SK-N-SH (cell line): ENCODE results near the gene MAPKAP1. TPM values are rescaled to one million over a fixed set of nuclear protein-coding genes. Genes with fewer than 3 reads are reported as not detected.

Experiments
- CTCF ChIA-PET: fragments of 300-600, 350-600 bp; formaldehyde crosslinking; extraction: SDS; loops from one replicate; lab custom pipeline; 2021; lab: Yijun Ruan, JAX
- POLR2A ChIA-PET: fragments of 350-600 bp; sonication (Branson Sonifier 250); formaldehyde crosslinking; extraction: SDS; loops from one replicate; lab custom pipeline; 2020; ENCODE audit warnings: antibody characterized with exemption, inconsistent platforms; lab: Yijun Ruan, JAX
- DNase-seq: peaks from one replicate; pipeline ENCODE4 v3.0.0; 2012
- H2AFZ ChIP-seq: fragments of 200-600 bp; sonication (generic); 2 replicates; pipeline ENCODE4 v1.8.1; 2016; ENCODE audit warnings: antibody characterized with exemption, mild to moderate bottlenecking, low read depth
- H3F3A ChIP-seq: fragments of 200-600 bp; sonication (generic); replicated peaks from 2 replicates; pipeline ENCODE3; 2016; ENCODE audit warnings: antibody characterized with exemption, mild to moderate bottlenecking; ENCODE audit not compliant: insufficient read depth
- H3K27ac ChIP-seq, 2 experiments: fragments of 200-500 bp in 1 of 2; fragments of 200-600 bp in 1 of 2; sonication (Bioruptor generic) in 1 of 2; sonication (generic), shearing (Covaris generic) in 1 of 2; 2 replicates each; pipeline versions ENCODE4 v1.5.1 to v1.6.1; 2014 to 2016; ENCODE audit warnings: low read depth in 2 of 2, inconsistent platforms in 1 of 2, low read length in 1 of 2, mild to moderate bottlenecking in 1 of 2, mixed read lengths in 1 of 2
- H3K27me3 ChIP-seq: fragments of 200-600 bp; sonication (generic), shearing (Covaris generic); 2 replicates; pipeline ENCODE4 v1.6.1; 2016; ENCODE audit warnings: mixed run types; ENCODE audit not compliant: insufficient read depth
- H3K36me3 ChIP-seq, 2 experiments: fragments of 200-500 bp in 1 of 2; fragments of 200-600 bp in 1 of 2; sonication (Bioruptor generic) in 1 of 2; sonication (generic) in 1 of 2; replicated peaks in 1 of 2; 2 replicates each; pipeline versions ENCODE3 to v1.5.1; 2014 to 2016; ENCODE audit warnings: low read length in 1 of 2, mild to moderate bottlenecking in 1 of 2; ENCODE audit not compliant: insufficient read depth in 2 of 2, control insufficient read depth in 1 of 2
- H3K4me1 ChIP-seq, 2 experiments: fragments of 200-500 bp in 1 of 2; fragments of 200-600 bp in 1 of 2; sonication (Bioruptor generic) in 1 of 2; sonication (generic), shearing (Covaris generic) in 1 of 2; 2 replicates each; pipeline versions ENCODE4 v1.5.1 to v1.6.1; 2014 to 2016; ENCODE audit warnings: low read depth in 1 of 2, low read length in 1 of 2, mixed run types in 1 of 2; ENCODE audit not compliant: insufficient read depth in 2 of 2, control insufficient read depth in 1 of 2
- H3K4me2 ChIP-seq: fragments of 200-600 bp; sonication (generic), shearing (Covaris generic); 2 replicates; pipeline ENCODE4 v1.6.1; 2017; ENCODE audit warnings: mixed run types
- H3K4me3 ChIP-seq, 2 experiments: fragments of 200-500 bp in 1 of 2; fragments of 200-600 bp in 1 of 2; sonication (Bioruptor generic) in 1 of 2; sonication (generic), shearing (Covaris generic) in 1 of 2; 2 replicates each; pipeline versions ENCODE4 v1.5.1 to v1.8.1; 2014 to 2016; ENCODE audit warnings: low read depth in 2 of 2, inconsistent platforms in 1 of 2, low read length in 1 of 2, mild to moderate bottlenecking in 1 of 2, mixed read lengths in 1 of 2, moderate library complexity in 1 of 2
- H3K79me2 ChIP-seq: fragments of 200-600 bp; sonication (generic); 2 replicates; pipeline ENCODE4 v1.8.1; 2017; ENCODE audit warnings: mild to moderate bottlenecking; ENCODE audit not compliant: insufficient read depth
- H3K9ac ChIP-seq: fragments of 200-600 bp; sonication (generic); 2 replicates; pipeline ENCODE4 v1.6.1; 2017; ENCODE audit warnings: mixed run types
- H3K9me2 ChIP-seq: fragments of 200-600 bp; sonication (generic); 2 replicates; pipeline ENCODE4 v1.6.1; 2017; ENCODE audit warnings: mixed run types
- H3K9me3 ChIP-seq: fragments of 200-600 bp; sonication (generic); 2 replicates; pipeline ENCODE4 v1.6.1; 2017; ENCODE audit warnings: mixed run types, mild to moderate bottlenecking, moderate library complexity
- H4K20me1 ChIP-seq: fragments of 200-600 bp; sonication (generic); 2 replicates; pipeline ENCODE4 v1.6.1; 2017; ENCODE audit warnings: mild to moderate bottlenecking, mixed run types; ENCODE audit not compliant: insufficient read depth
- CTCF ChIP-seq: fragments of 200-600 bp; sonication (generic); IDR thresholded peaks from 2 replicates; pipeline ENCODE4 v1.6.1; 2017; ENCODE audit warnings: antibody characterized with exemption, mild to moderate bottlenecking, moderate library complexity
- ELF1 ChIP-seq: IDR thresholded peaks from 2 replicates; pipeline ENCODE4 v1.4.0; 2012
- EZH2phosphoT487 ChIP-seq: fragments of 200-600 bp; sonication (generic); IDR thresholded peaks from 2 replicates; pipeline ENCODE4 v1.6.1; 2017; ENCODE audit warnings: low read depth, mixed run types, mild to moderate bottlenecking, antibody characterized with exemption, moderate library complexity, borderline replicate concordance
- FOSL2 ChIP-seq: IDR thresholded peaks from 2 replicates; pipeline ENCODE4 v1.4.0; 2012; ENCODE audit warnings: low read depth, mild to moderate bottlenecking, moderate library complexity, borderline replicate concordance
- FOXJ3 ChIP-seq: sonication (generic); formaldehyde crosslinking; IDR thresholded peaks from 2 replicates; pipeline ENCODE4 v1.5.1; 2020; ENCODE audit warnings: mild to moderate bottlenecking, missing genetic modification reagents
- FOXM1 ChIP-seq: IDR thresholded peaks from 2 replicates; pipeline ENCODE4 v1.4.0; 2012; ENCODE audit warnings: low read depth, mild to moderate bottlenecking
- JUND ChIP-seq: IDR thresholded peaks from 2 replicates; pipeline ENCODE4 v1.4.0; 2012
- MXI1 ChIP-seq: IDR thresholded peaks from 2 replicates; pipeline ENCODE4 v1.6.1; 2012; ENCODE audit warnings: mild to moderate bottlenecking, low read depth, low read length, improper control_type of control experiment
- NFIC ChIP-seq: IDR thresholded peaks from 2 replicates; pipeline ENCODE4 v1.4.0; 2012; ENCODE audit warnings: borderline replicate concordance
- PBX3 ChIP-seq: IDR thresholded peaks from 2 replicates; pipeline ENCODE4; 2012
- POLR2AphosphoS5 ChIP-seq: IDR thresholded peaks from 2 replicates; pipeline ENCODE4 v1.6.1; 2012; ENCODE audit warnings: low read depth, low read length
- RCOR1 ChIP-seq: fragments of 150-350 bp; IDR thresholded peaks from 2 replicates; pipeline ENCODE4 v1.6.1; 2017; ENCODE audit warnings: antibody characterized with exemption, low read length
- TAF1 ChIP-seq: IDR thresholded peaks from 2 replicates; pipeline ENCODE4 v1.6.1; 2012; ENCODE audit warnings: low read depth, mild to moderate bottlenecking, low read length, moderate library complexity, borderline replicate concordance
- TCF12 ChIP-seq: IDR thresholded peaks from 2 replicates; pipeline ENCODE4 v1.4.0; 2012
- TEAD4 ChIP-seq: IDR thresholded peaks from 2 replicates; pipeline ENCODE4 v1.4.0; 2012; ENCODE audit warnings: mild to moderate bottlenecking, borderline replicate concordance; ENCODE audit not compliant: insufficient read depth
- USF1 ChIP-seq: IDR thresholded peaks from 2 replicates; pipeline ENCODE4 v1.4.0; 2012; ENCODE audit warnings: low read depth, borderline replicate concordance
- USF2 ChIP-seq: fragments of 150-350 bp; IDR thresholded peaks from 2 replicates; pipeline ENCODE4 v1.6.1; 2017; ENCODE audit warnings: antibody characterized with exemption, low read length, low read depth, borderline replicate concordance
- ZBTB33 ChIP-seq: IDR thresholded peaks from 2 replicates; pipeline ENCODE4 v1.4.0; 2012; ENCODE audit warnings: low read depth, borderline replicate concordance
- WGBS: methylation state at CpG from one replicate; pipeline ENCODE4 v1.1.6; 2017; ENCODE audit warnings: low lambda C conversion rate; 5-methylcytosine and 5-hydroxymethylcytosine counted together
- polyA plus RNA-seq, 3 experiments: library from polyadenylated mRNA; depleted of rRNA; stranded (reverse); fragments of >200 nt; gene quantifications; 2 replicates each; pipeline ENCODE4 v1.2.3, GENCODE V29; 2012

Gene MAPKAP1
- polyA plus RNA-seq, 1 of the 3 experiments (the other 2 are of a cell fraction): 117 TPM

- H2AFZ ChIP-seq: no peak overlapping the region
- H4K20me1 ChIP-seq: no peaks in the 10 kb centered on the region
- no peak overlapping the region for H3K4me2 ChIP-seq
- WGBS: 92% methylated on average over 12 of the region's 18 CpGs
- H3K79me2 ChIP-seq: no peaks in the 10 kb centered on the region
- no peak overlapping the region for H3K4me3 ChIP-seq
- CTCF ChIA-PET: interaction anchor here (1.0 to 1.8 kb wide), 6 partner anchors 14 to 1064 kb away, joined by 3 to 9 read pairs (median 4); no protein-coding TSS in a partner anchor
- no peaks in the 10 kb centered on the region for H3K27me3 ChIP-seq
- H3F3A ChIP-seq: no peaks in the 10 kb centered on the region
- H3K9me2 ChIP-seq: no peaks in the 10 kb centered on the region
- no peak overlapping the region for H3K9ac ChIP-seq
- no peak for DNase-seq
- H3K27ac ChIP-seq: no peak overlapping the region
- POLR2A ChIA-PET: no interaction called here
- H3K4me1 ChIP-seq: peaks cover 0 to 26% of the 10 kb centered on the region in 2 experiments; a peak in 1 of 4 replicates
- no peak for TF ChIP-seq FOXJ3
- no peak for TF ChIP-seq ZBTB33
- no peak for TF ChIP-seq ELF1
- no peak for TF ChIP-seq TCF12
- no peak for TF ChIP-seq EZH2phosphoT487
- no peak for TF ChIP-seq TEAD4
- no peak for TF ChIP-seq FOSL2
- TF ChIP-seq USF1: no peak
- TF ChIP-seq PBX3: no peak
- TF ChIP-seq POLR2AphosphoS5: no peak
- TF ChIP-seq USF2: no peak
- TF ChIP-seq RCOR1: no peak
- no peak for TF ChIP-seq MXI1
- TF ChIP-seq TAF1: no peak
- no peak for TF ChIP-seq CTCF
- TF ChIP-seq JUND: no peak
- no peak for TF ChIP-seq NFIC
- no peak for TF ChIP-seq FOXM1
- H3K36me3 ChIP-seq: no peaks in the 10 kb centered on the region
- no peaks in the 10 kb centered on the region for H3K9me3 ChIP-seq
Observed at GRCh38 chr9:125427556-125427955, 279.5 kb downstream of the MAPKAP1 start.
